Body of pancreas (tissue), 4 donors: ENCODE data around the gene CNOT10. TPM values are rescaled to one million over a fixed set of nuclear protein-coding genes. Genes with fewer than 3 reads are reported as not detected.

Experiments
- ATAC-seq: fragments of 150-250 bp; one replicate; pipeline ENCODE4 v1.9.1; 2016
- DNase-seq, 4 donors: peaks; one replicate each; pipeline ENCODE4 v3.0.0-alpha.2; 2019
- H3K27ac ChIP-seq, 4 donors: fragments of 200-600 bp; sonication (generic); 1 replicate in 3 of 4; 2 replicates in 1 of 4; pipeline versions ENCODE4 v1.5.1 to v1.6.1; 2016 to 2019; ENCODE audit warnings: mild to moderate bottlenecking in 1 of 4, mixed read lengths in 1 of 4, moderate library complexity in 1 of 4
- H3K27me3 ChIP-seq, 2 donors: fragments of 200-600 bp; sonication (generic); one replicate each; pipeline ENCODE4 v1.6.0; 2016; ENCODE audit warnings: mild to moderate bottlenecking in 1 of 2
- H3K36me3 ChIP-seq, 2 donors: fragments of 200-600 bp; sonication (generic); replicated peaks in 1 of 2; 2 replicates each; pipeline ENCODE4 v1.5.1; 2016; ENCODE audit warnings: low read depth in 2 of 2; ENCODE audit not compliant: insufficient read depth in 1 of 2
- H3K4me1 ChIP-seq: fragments of 200-600 bp; sonication (generic); one replicate; pipeline ENCODE4 v1.6.0; 2016
- H3K4me3 ChIP-seq, 2 donors: fragments of 200-600 bp; sonication (generic); 1 replicate in 1 of 2; 2 replicates in 1 of 2; pipeline ENCODE4 v1.5.1; 2016 to 2019
- H3K9me3 ChIP-seq, 3 donors: fragments of 200-600 bp; sonication (generic); 1 replicate in 2 of 3; 2 replicates in 1 of 3; pipeline ENCODE4 v1.5.1; 2016
- POLR2A ChIP-seq, 3 donors: fragments of 450-650 bp; IDR thresholded peaks; one replicate each; pipeline ENCODE4 v1.6.1; 2016; ENCODE audit warnings: antibody characterized with exemption in 3 of 3, mild to moderate bottlenecking in 2 of 3
- WGBS, 2 donors: methylation state at CpG; one replicate each; pipeline ENCODE4 v1.1.5; 2017; 5-methylcytosine and 5-hydroxymethylcytosine counted together
- intact Hi-C: fragments of 100-400 bp; cut with DNase I; formaldehyde crosslinking; loops from one replicate; pipeline ENCODE4 v1.15.1; 2023
- total RNA-seq, 2 donors: library from RNA; depleted of rRNA; stranded (reverse); fragments of >200 nt; gene quantifications; one replicate each; pipeline ENCODE4 v1.1.0, GENCODE V29; 2016
- TF ChIP-seq, protein P1 (sequence below), 7 experiments: fragments of 450-650 bp in 4 of 7; fragments of 200-600 bp in 3 of 7; sonication (generic) in 3 of 7; IDR thresholded peaks; one replicate each; pipeline ENCODE4 v1.5.1; 2016 to 2019; ENCODE audit warnings: antibody characterized with exemption in 7 of 7

Gene CNOT10
- total RNA-seq, 2 donors from 2014 or later = 10.4 to 22.1 TPM

- WGBS, 2 donors = 69 to 88% methylated on average over 2 of the region's 2 CpGs
- Histone ChIP-seq H3K27ac (no peak overlapping the region), H3K9me3 (no peaks in the 10 kb centered on the region), H3K4me3 (no peak overlapping the region), H3K4me1 (no peaks in the 10 kb centered on the region), H3K36me3 (peaks cover 0 to 2% of the 10 kb centered on the region in 2 donors), H3K27me3 (no peaks in the 10 kb centered on the region)
- no peak for TF ChIP-seq POLR2A (IDR thresholded peaks at IDR 0.05)
- TF ChIP-seq, protein P1, sequence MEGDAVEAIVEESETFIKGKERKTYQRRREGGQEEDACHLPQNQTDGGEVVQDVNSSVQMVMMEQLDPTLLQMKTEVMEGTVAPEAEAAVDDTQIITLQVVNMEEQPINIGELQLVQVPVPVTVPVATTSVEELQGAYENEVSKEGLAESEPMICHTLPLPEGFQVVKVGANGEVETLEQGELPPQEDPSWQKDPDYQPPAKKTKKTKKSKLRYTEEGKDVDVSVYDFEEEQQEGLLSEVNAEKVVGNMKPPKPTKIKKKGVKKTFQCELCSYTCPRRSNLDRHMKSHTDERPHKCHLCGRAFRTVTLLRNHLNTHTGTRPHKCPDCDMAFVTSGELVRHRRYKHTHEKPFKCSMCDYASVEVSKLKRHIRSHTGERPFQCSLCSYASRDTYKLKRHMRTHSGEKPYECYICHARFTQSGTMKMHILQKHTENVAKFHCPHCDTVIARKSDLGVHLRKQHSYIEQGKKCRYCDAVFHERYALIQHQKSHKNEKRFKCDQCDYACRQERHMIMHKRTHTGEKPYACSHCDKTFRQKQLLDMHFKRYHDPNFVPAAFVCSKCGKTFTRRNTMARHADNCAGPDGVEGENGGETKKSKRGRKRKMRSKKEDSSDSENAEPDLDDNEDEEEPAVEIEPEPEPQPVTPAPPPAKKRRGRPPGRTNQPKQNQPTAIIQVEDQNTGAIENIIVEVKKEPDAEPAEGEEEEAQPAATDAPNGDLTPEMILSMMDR (IDR thresholded peaks at IDR 0.05) = no peak
- intact Hi-C loops = no loop called here
- no peak for ATAC-seq
- no peak for DNase-seq
Observed at GRCh38 chr3:32743934-32744333, 58.9 kb downstream of the CNOT10 start.

DNA sequence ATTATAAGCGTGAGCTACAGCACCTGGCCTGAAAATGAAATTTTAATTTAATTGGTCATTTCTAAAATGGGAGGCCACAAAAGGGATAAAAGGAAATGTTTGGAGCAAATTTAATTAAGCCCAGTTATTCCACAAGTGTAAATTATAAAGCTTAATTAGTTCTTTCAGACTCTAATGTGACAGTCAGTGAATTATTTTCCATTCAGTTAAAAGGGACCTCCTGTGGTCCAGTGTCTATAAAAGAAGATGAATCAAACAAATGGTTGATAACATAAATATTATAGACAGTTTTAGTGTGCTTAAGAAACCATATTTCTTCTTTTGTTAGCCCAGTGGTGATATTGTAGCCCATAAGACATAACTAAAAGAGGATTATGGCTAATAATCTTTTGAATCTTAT, 66.4 kb downstream of the CNOT10 start:
- intact Hi-C loops = no loop called here
- DNase-seq = no peak
- no peaks in the 10 kb centered on the region for H3K27me3 ChIP-seq
- H3K4me1 ChIP-seq = no peaks in the 10 kb centered on the region
- no peak overlapping the region for H3K4me3 ChIP-seq
- no peaks in the 10 kb centered on the region for H3K9me3 ChIP-seq
- no peaks in the 10 kb centered on the region for H3K36me3 ChIP-seq
- no peak overlapping the region for H3K27ac ChIP-seq
- ATAC-seq = no peak
- no peak for TF ChIP-seq POLR2A (IDR thresholded peaks at IDR 0.05)
- TF ChIP-seq, protein P1 (IDR thresholded peaks at IDR 0.05) = no peak
- WGBS, 2 donors = 89 to 95% methylated on average over 1 of the region's 1 CpG

- intact Hi-C loops = no loop called here
- no peaks in the 10 kb centered on the region for H3K4me1 ChIP-seq
- TF ChIP-seq, protein P1 (IDR thresholded peaks at IDR 0.05) = no peak
- TF ChIP-seq POLR2A (IDR thresholded peaks at IDR 0.05) = no peak
- 77 to 81% methylated on average over 3 of the region's 3 CpGs for WGBS, 2 donors
- H3K4me3 ChIP-seq = no peak overlapping the region
- H3K27ac ChIP-seq = no peak overlapping the region
- no peaks in the 10 kb centered on the region for H3K27me3 ChIP-seq
- H3K9me3 ChIP-seq = no peaks in the 10 kb centered on the region
- H3K36me3 ChIP-seq = no peaks in the 10 kb centered on the region
- ATAC-seq (no peak), DNase-seq (no peak)
Observed at GRCh38 chr3:32755761-32756160, 70.8 kb downstream of the CNOT10 start.

GRCh38 chr3:32757618-32758374, 72.8 kb downstream of the CNOT10 start:
- 77 to 91% methylated on average over 2 of the region's 2 CpGs for WGBS, 2 donors
- DNase-seq = no peak
- Histone ChIP-seq H3K4me1 (no peaks in the 10 kb centered on the region), H3K9me3 (no peaks in the 10 kb centered on the region), H3K27me3 (no peaks in the 10 kb centered on the region), H3K27ac (no peak overlapping the region), H3K36me3 (peaks cover 0 to 3% of the 10 kb centered on the region in 2 donors), H3K4me3 (no peak overlapping the region)
- TF ChIP-seq POLR2A (IDR thresholded peaks at IDR 0.05) = no peak
- TF ChIP-seq, protein P1 (IDR thresholded peaks at IDR 0.05) = no peak
- ATAC-seq = no peak
- intact Hi-C loops = no loop called here

DNA sequence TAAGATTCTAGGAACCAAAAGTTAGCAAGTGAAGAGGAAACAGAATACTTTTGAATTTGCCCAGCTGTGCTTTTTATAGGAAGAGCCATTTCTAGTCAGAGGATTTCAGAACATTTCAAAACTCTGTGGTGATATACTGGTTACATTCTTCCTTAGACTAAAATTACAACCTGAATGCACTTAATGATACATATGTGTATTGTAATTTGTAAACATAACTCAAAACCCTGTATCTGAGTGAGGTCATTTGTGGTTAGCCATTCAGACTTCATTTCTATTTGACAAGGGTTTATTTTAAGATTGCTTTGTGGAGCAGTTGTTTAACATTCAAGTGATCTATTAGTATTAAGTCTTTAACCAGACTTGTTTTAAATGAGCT, 73.4 kb downstream of the CNOT10 start:
- H3K4me3 ChIP-seq = no peak overlapping the region
- no peak overlapping the region for H3K27ac ChIP-seq
- no peaks in the 10 kb centered on the region for H3K4me1 ChIP-seq
- H3K27me3 ChIP-seq = no peaks in the 10 kb centered on the region
- intact Hi-C loops = no loop called here
- DNase-seq (no peak), ATAC-seq (no peak)
- no peaks in the 10 kb centered on the region for H3K9me3 ChIP-seq
- TF ChIP-seq, protein P1 (IDR thresholded peaks at IDR 0.05) = no peak
- no peak for TF ChIP-seq POLR2A (IDR thresholded peaks at IDR 0.05)
- H3K36me3 ChIP-seq = peaks cover 0 to 5% of the 10 kb centered on the region in 2 donors
